ENCODE results near the gene GLB1L3. TPM values are rescaled to one million over a fixed set of nuclear protein-coding genes. Genes with fewer than 3 reads are reported as not detected.

The GLB1L3 gene
- total RNA-seq, 1 donor from 2014 or later, result not detected

DNA sequence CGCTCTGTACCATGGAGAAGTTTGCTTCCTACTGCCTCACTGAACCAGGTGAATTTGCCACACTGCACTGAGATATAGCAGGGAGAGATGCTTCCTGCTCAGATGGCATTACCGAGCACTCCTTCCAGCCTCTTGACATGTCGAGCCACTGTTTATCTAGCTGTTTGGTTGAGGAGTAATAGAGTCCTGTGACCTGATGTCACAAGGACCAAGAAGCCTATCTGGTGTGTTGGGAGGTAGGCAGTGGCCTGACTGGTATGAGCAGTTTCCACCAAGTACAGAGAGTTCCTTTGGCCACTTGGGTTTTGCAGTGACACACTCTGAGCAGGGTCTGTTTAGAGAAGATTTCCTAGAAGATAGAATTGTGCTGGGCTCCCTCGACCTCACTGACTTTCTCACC lies 17.6 kb upstream of the GLB1L3 start:
- DNase-seq (ENCODE audit: extremely low spot score, unreplicated experiment), result no peak
- TF ChIP-seq, protein P1, sequence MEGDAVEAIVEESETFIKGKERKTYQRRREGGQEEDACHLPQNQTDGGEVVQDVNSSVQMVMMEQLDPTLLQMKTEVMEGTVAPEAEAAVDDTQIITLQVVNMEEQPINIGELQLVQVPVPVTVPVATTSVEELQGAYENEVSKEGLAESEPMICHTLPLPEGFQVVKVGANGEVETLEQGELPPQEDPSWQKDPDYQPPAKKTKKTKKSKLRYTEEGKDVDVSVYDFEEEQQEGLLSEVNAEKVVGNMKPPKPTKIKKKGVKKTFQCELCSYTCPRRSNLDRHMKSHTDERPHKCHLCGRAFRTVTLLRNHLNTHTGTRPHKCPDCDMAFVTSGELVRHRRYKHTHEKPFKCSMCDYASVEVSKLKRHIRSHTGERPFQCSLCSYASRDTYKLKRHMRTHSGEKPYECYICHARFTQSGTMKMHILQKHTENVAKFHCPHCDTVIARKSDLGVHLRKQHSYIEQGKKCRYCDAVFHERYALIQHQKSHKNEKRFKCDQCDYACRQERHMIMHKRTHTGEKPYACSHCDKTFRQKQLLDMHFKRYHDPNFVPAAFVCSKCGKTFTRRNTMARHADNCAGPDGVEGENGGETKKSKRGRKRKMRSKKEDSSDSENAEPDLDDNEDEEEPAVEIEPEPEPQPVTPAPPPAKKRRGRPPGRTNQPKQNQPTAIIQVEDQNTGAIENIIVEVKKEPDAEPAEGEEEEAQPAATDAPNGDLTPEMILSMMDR (conservative IDR thresholded peaks at IDR 0.05), result no peak
- Mint-ChIP-seq H3K4me1 (ENCODE audit: unreplicated experiment) (peaks cover 10% of the 10 kb centered on the region), H3K27me3 (no peaks in the 10 kb centered on the region), H3K27ac (no peak overlapping the region), H3K36me3 (peaks cover 8% of the 10 kb centered on the region), H3K9me3 (no peaks in the 10 kb centered on the region), H3K4me3 (no peak overlapping the region)

DNA sequence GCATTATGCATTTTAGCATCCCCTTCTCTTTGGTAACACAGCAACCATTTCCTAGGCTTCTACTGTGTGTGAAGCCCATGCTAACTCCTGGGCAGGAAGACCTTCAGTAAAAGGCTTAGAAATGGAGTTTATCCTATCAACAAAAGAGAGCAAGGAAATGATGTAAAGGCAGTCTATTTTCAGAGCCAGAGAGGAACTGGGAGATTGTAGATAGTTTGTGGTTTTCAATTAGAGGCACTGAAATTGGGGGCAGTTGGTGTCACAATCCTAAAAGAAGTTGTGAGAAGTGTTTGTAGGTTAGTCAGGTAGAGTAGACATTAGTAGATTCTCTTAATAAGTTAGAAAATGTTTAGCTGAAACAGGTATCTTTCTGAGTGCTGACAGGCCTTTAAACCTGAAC lies 15.7 kb upstream of the GLB1L3 start:
- TF ChIP-seq, protein P1 (conservative IDR thresholded peaks at IDR 0.05), result no peak
- Mint-ChIP-seq H3K36me3 (peaks cover 8% of the 10 kb centered on the region), H3K9me3 (no peaks in the 10 kb centered on the region), H3K4me3 (no peak overlapping the region), H3K27ac (no peak overlapping the region), H3K27me3 (no peaks in the 10 kb centered on the region), H3K4me1 (ENCODE audit: unreplicated experiment) (no peaks in the 10 kb centered on the region)
- no peak for DNase-seq (ENCODE audit: extremely low spot score, unreplicated experiment)

DNA sequence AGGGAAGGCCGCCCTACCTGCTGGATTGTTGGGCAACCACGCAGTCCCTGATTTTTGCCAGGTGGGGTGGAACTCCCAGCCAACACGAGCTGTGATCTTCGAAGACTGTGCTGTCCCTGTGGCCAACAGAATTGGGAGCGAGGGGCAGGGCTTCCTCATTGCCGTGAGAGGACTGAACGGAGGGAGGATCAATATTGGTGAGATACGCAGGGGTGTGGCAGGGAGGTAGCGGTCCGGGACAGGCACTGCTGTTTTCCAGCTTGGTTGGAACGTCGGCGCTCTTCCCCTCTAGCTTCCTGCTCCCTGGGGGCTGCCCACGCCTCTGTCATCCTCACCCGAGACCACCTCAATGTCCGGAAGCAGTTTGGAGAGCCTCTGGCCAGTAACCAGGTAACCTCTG lies 15.2 kb upstream of the GLB1L3 start:
- no peaks in the 10 kb centered on the region for H3K27me3 Mint-ChIP-seq
- DNase-seq (ENCODE audit: extremely low spot score, unreplicated experiment), result no peak
- H3K4me3 Mint-ChIP-seq, result no peak overlapping the region
- no peak overlapping the region for H3K27ac Mint-ChIP-seq
- peaks cover 8% of the 10 kb centered on the region for H3K36me3 Mint-ChIP-seq
- TF ChIP-seq, protein P1 (conservative IDR thresholded peaks at IDR 0.05), result no peak
- no peaks in the 10 kb centered on the region for H3K9me3 Mint-ChIP-seq
- H3K4me1 Mint-ChIP-seq (ENCODE audit: unreplicated experiment), result no peaks in the 10 kb centered on the region

DNA sequence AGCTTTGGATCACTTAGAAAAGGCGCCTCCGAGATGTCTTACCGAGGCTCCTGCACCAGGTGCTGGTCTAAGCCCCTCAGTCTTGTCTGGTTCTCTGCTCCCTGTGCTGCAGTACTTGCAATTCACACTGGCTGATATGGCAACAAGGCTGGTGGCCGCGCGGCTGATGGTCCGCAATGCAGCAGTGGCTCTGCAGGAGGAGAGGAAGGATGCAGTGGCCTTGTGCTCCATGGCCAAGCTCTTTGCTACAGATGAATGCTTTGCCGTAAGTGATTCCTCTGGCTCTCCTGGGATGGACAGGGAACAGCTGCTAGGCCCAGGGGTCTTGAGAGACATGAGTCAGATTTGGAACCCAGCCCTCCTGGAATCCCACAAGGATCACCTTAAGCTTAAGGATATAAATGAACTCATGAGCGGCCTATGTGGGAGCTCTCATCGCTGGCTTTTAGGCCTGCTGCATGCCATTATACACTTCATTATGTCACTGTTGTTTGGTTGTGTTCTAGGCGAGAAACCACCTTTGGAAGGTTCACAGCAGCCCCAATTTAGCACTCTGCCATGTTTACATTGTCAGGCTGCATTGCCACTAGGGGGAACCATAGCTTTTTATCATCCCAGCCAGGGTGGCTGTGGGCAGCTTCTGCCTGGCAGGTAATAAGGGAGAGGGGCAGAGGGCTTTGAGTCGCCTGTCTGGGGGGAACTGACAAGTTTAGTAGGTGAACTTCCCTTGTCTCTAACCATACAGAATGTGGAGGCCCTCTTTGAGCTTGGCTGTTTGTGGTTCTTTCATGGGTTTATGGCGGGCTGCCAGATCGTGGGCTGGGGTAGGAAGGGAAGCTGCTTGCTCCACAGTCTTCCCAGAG lies 14.3 kb upstream of the GLB1L3 start:
- H3K4me3 Mint-ChIP-seq, result no peak overlapping the region
- TF ChIP-seq, protein P1 (conservative IDR thresholded peaks at IDR 0.05), result peak; percentile 67
- H3K27me3 Mint-ChIP-seq, result peaks cover 2% of the 10 kb centered on the region
- H3K9me3 Mint-ChIP-seq, result no peaks in the 10 kb centered on the region
- no peaks in the 10 kb centered on the region for H3K4me1 Mint-ChIP-seq (ENCODE audit: unreplicated experiment)
- no peak for DNase-seq (ENCODE audit: extremely low spot score, unreplicated experiment)
- H3K36me3 Mint-ChIP-seq, result peaks cover 8% of the 10 kb centered on the region
- no peak overlapping the region for H3K27ac Mint-ChIP-seq

DNA sequence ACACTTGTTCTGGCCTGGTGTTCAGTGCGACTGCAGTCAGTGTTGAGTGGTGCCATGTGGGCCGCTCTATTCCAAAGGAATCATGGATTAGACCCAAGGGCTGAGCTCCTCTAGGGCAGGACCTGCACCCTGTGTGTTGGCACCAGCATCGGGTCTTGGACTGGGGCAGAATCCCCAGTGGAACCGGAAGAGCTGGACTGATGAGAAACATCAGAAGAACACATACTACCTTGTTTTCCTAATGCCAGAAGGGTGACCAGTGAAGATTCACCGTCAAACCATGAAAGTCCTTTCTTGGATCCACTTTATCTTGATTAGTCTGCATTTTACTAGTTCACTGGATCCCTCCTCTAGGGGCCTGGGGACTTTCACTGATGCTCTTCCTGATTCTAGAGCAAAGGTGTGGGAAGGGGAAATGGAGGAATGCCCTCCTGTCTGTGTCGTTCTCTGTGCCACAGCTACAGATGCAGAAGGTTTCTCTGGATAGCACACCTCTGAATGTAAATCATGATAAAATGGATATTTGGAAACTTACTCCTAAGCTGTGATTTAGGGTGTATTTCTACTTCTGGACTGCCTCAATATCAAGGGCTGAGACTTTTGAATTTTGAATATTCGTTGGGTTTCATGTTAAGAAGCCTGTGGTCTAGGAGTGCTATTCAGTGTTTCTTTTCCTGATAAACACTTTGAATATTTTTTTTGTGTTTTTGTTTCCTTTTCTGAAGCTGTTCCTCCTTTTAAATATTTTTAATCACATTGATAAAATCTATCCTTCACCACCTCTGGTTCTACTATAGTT lies 11.0 kb upstream of the GLB1L3 start:
- Mint-ChIP-seq H3K4me1 (ENCODE audit: unreplicated experiment) (no peaks in the 10 kb centered on the region), H3K9me3 (no peaks in the 10 kb centered on the region), H3K27ac (no peak overlapping the region), H3K4me3 (no peak overlapping the region), H3K27me3 (peaks cover 19% of the 10 kb centered on the region), H3K36me3 (no peaks in the 10 kb centered on the region)
- TF ChIP-seq, protein P1 (conservative IDR thresholded peaks at IDR 0.05), result no peak
- DNase-seq (ENCODE audit: extremely low spot score, unreplicated experiment), result no peak

Measured in type B pancreatic cell (in vitro differentiated cells).